Gastroesophageal sphincter (tissue), 4 donors: Measurements from ENCODE around the gene ANO2. TPM values are rescaled to one million over a fixed set of nuclear protein-coding genes. Genes with fewer than 3 reads are reported as not detected.

Experiments used
- ATAC-seq: fragments of 150-250 bp; one replicate; pipeline ENCODE4 v1.9.1; 2016; ENCODE audit warnings: mild to moderate bottlenecking, moderate library complexity
- H3K27ac ChIP-seq, 4 donors: fragments of 200-600 bp; sonication (generic) in 3 of 4; 1 replicate in 3 of 4; 2 replicates in 1 of 4; pipeline ENCODE4 v1.5.1; 2016 to 2019
- H3K27me3 ChIP-seq: fragments of 200-600 bp; sonication (generic); one replicate; pipeline ENCODE4 v1.5.1; 2019
- H3K36me3 ChIP-seq, 2 donors: fragments of 200-600 bp; sonication (generic); one replicate each; pipeline ENCODE4 v1.5.1; 2019; ENCODE audit warnings: control low read depth in 1 of 2
- H3K4me1 ChIP-seq, 3 donors: fragments of 200-600 bp; sonication (generic); 1 replicate in 2 of 3; 2 replicates in 1 of 3; pipeline ENCODE4 v1.5.1; 2016 to 2019; ENCODE audit warnings: control low read depth in 2 of 3
- H3K4me3 ChIP-seq, 2 donors: fragments of 200-600 bp; sonication (generic); one replicate each; pipeline ENCODE4 v1.5.1; 2019; ENCODE audit warnings: mild to moderate bottlenecking in 1 of 2, moderate library complexity in 1 of 2
- H3K9me3 ChIP-seq, 3 donors: fragments of 200-600 bp; sonication (generic); one replicate each; pipeline ENCODE4 v1.5.1; 2017 to 2019; ENCODE audit warnings: control low read depth in 2 of 3
- EP300 ChIP-seq: sonication (generic); formaldehyde crosslinking; IDR thresholded peaks from one replicate; pipeline ENCODE4 v1.6.1; 2017; ENCODE audit warnings: antibody characterized with exemption, mild to moderate bottlenecking
- POLR2A ChIP-seq, 2 donors: fragments of 450-650 bp; IDR thresholded peaks; one replicate each; pipeline ENCODE4 v1.6.1; 2017; ENCODE audit warnings: antibody characterized with exemption in 2 of 2, mild to moderate bottlenecking in 2 of 2, moderate library complexity in 1 of 2
- POLR2AphosphoS5 ChIP-seq: sonication (generic); formaldehyde crosslinking; IDR thresholded peaks from one replicate; pipeline ENCODE4 v1.6.1; 2017; ENCODE audit warnings: antibody characterized with exemption
- WGBS, 2 donors: methylation state at CpG; one replicate each; pipeline ENCODE4 v1.1.5; 2018; ENCODE audit warnings: low coverage in 1 of 2; 5-methylcytosine and 5-hydroxymethylcytosine counted together
- total RNA-seq, 4 donors: library from RNA; depleted of rRNA; stranded (reverse); fragments of >200 nt; gene quantifications; one replicate each; pipeline ENCODE4 v1.1.0, GENCODE V29; 2016
- TF ChIP-seq, protein P1 (sequence below), 4 experiments: fragments of 200-600 bp in 2 of 4; fragments of 450-650 bp in 2 of 4; sonication (generic) in 1 of 4; IDR thresholded peaks; one replicate each; pipeline ENCODE4 v1.5.1; 2017 to 2019; ENCODE audit warnings: antibody characterized with exemption in 4 of 4, mild to moderate bottlenecking in 2 of 4, moderate library complexity in 2 of 4

Gene ANO2
- total RNA-seq, 4 donors from 2014 or later = 3.1 to 10.9 (median 6.7) TPM

DNA sequence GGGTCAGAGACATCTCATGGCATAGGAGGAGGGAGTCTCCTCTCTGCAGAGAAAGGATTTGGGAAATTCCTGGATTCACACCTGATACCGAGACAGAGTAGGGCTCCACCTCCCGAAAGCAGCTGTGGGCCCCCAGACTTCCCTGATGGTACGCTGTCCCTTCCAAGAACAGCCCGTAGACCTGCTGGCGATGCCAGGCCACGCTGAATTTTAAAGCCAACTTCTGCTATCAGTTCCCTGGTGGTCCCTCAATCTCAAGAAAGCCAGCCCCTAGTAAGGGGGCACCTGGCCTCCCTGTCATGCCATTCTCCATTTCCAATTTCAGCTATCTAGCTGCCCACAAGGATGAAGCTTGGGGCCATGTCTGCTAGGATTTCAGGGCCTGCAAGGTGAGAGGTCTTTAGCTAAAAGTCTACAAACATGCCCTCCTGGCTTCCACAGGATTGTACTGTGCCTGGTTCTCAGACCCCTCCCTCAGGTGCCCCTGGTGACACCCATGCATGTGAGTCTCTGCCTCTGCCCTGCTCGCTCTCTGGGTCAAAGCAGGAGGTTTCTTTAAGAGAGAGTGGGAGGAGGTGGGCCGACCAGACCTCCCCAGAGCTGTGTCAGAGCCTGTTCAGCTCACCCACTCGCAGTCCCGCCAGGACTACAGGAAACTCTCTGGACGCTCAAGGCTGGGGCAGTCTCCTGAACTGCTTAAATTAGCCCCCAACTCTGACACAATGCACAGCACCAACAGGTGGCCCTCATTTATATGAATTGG is 30.5 kb downstream of the ANO2 start:
- no peaks in the 10 kb centered on the region for H3K36me3 ChIP-seq
- H3K4me1 ChIP-seq = no peaks in the 10 kb centered on the region
- ATAC-seq = no peak
- H3K27me3 ChIP-seq = peaks cover 22% of the 10 kb centered on the region
- no peak overlapping the region for H3K4me3 ChIP-seq
- H3K27ac ChIP-seq = no peak overlapping the region
- no peaks in the 10 kb centered on the region for H3K9me3 ChIP-seq
- no peak for TF ChIP-seq POLR2A (IDR thresholded peaks at IDR 0.05)
- no peak for TF ChIP-seq EP300
- TF ChIP-seq POLR2AphosphoS5 = no peak
- TF ChIP-seq, protein P1, sequence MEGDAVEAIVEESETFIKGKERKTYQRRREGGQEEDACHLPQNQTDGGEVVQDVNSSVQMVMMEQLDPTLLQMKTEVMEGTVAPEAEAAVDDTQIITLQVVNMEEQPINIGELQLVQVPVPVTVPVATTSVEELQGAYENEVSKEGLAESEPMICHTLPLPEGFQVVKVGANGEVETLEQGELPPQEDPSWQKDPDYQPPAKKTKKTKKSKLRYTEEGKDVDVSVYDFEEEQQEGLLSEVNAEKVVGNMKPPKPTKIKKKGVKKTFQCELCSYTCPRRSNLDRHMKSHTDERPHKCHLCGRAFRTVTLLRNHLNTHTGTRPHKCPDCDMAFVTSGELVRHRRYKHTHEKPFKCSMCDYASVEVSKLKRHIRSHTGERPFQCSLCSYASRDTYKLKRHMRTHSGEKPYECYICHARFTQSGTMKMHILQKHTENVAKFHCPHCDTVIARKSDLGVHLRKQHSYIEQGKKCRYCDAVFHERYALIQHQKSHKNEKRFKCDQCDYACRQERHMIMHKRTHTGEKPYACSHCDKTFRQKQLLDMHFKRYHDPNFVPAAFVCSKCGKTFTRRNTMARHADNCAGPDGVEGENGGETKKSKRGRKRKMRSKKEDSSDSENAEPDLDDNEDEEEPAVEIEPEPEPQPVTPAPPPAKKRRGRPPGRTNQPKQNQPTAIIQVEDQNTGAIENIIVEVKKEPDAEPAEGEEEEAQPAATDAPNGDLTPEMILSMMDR (IDR thresholded peaks at IDR 0.05) = no peak
- 89 to 100% methylated on average over 1 to 6 of the region's 11 CpGs for WGBS, 2 donors

DNA sequence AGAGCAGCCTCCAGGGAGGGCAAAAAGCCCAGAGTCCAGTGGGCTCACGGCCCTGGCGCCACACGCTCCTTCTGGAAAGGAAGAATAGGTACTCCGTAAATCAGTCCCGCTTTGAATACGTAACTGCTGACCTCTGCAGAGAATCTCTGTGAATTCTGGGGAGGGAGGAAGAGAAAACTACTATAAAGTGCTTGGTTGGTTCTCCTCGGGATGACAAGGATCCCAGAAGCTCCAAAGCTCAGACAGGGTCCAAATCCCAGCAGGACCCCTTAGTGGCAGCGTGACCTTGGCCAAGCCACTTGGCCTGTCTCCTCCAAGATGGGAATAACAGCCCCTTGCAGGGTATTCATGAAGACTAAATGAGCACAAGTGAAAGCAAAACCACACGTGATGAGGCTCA is 31.7 kb downstream of the ANO2 start:
- TF ChIP-seq, protein P1 (IDR thresholded peaks at IDR 0.05) = no peak
- TF ChIP-seq POLR2A (IDR thresholded peaks at IDR 0.05) = no peak
- TF ChIP-seq EP300 = no peak
- no peak for TF ChIP-seq POLR2AphosphoS5
- Histone ChIP-seq H3K27ac (no peak overlapping the region), H3K4me1 (no peaks in the 10 kb centered on the region), H3K36me3 (no peaks in the 10 kb centered on the region), H3K27me3 (peaks cover 32% of the 10 kb centered on the region), H3K4me3 (no peak overlapping the region), H3K9me3 (no peaks in the 10 kb centered on the region)
- ATAC-seq = no peak
- 86 to 95% methylated on average over 6 to 7 of the region's 9 CpGs for WGBS, 2 donors

DNA sequence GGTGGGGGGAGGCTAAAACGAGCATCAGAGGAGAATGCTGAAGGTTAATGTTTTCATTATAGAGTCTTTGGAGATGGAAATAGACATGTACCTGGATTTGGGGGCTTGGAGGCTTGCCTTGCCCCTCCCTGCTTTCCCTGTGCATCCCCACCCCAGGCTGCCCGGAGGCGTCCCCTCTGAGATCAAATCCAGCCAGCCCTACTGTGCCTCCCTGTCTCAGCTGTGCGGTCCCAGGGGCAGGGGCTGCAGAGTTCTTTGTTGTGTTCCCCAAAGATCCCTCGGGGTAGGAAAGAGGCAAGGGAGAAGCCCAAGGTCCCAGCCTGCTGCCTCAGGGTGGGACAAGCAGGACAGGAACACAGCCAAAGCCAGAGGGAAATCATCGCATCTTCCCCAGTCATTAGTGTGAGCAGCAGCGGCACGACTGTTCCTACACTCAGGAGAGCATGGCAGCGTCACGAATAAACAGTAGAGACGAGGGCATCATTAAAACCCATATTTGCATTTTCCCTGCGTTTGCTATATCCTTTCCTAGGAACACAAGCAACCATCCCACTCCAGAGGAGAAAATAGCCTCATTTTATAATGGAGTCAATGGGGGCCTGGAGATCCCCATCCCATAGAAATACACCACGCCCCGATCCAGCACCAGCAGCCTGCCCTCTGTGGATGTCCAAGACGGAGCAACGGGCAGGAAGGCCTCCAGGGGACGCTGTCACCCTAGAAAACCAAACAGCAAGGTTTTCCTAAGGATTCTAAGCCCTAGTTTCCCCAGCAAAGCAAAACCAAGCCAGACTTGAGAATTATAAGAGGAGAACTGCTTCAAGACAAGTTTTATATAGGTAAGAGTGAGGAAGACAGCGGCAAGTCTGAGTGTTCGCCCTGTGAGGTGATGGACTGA is 32.4 kb downstream of the ANO2 start:
- WGBS, 2 donors = 70 to 77% methylated on average over 8 to 12 of the region's 19 CpGs

DNA sequence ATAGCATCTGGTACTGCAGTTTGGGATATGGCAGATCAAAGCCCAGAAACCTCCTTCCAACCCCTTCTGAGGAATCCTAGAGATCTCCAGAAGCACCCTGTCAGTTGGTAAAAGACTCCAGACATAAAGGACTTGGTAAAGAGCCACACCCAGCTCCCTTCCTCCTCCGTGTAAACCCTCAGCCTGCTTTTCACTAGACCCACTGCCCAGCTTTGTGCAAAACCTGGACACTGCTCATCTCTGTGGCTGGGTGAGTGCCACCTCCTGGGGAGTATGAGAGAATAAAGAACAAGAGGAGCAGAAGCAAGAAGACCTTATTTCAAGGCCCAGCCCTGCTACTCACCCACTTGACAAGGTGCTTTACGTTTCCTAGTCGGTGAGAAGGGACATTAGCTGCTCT is 33.0 kb downstream of the ANO2 start:
- TF ChIP-seq EP300 = no peak
- no peak for ATAC-seq
- peaks cover 39% of the 10 kb centered on the region for H3K27me3 ChIP-seq
- H3K4me1 ChIP-seq = no peaks in the 10 kb centered on the region
- 67% methylated on average over 1 to 3 of the region's 3 CpGs for WGBS, 2 donors
- H3K4me3 ChIP-seq = no peak overlapping the region
- H3K27ac ChIP-seq = no peak overlapping the region
- H3K36me3 ChIP-seq = no peaks in the 10 kb centered on the region
- H3K9me3 ChIP-seq = no peaks in the 10 kb centered on the region

More for the DNA sequence above, 32.4 kb downstream of the ANO2 start:
- Histone ChIP-seq H3K4me1 (no peaks in the 10 kb centered on the region), H3K4me3 (no peak overlapping the region), H3K27me3 (peaks cover 39% of the 10 kb centered on the region), H3K27ac (no peak overlapping the region), H3K36me3 (no peaks in the 10 kb centered on the region), H3K9me3 (no peaks in the 10 kb centered on the region)
- TF ChIP-seq POLR2AphosphoS5 (no peak), EP300 (no peak), POLR2A (IDR thresholded peaks at IDR 0.05) (no peak)
- TF ChIP-seq, protein P1 (IDR thresholded peaks at IDR 0.05) = no peak
- ATAC-seq = no peak

DNA sequence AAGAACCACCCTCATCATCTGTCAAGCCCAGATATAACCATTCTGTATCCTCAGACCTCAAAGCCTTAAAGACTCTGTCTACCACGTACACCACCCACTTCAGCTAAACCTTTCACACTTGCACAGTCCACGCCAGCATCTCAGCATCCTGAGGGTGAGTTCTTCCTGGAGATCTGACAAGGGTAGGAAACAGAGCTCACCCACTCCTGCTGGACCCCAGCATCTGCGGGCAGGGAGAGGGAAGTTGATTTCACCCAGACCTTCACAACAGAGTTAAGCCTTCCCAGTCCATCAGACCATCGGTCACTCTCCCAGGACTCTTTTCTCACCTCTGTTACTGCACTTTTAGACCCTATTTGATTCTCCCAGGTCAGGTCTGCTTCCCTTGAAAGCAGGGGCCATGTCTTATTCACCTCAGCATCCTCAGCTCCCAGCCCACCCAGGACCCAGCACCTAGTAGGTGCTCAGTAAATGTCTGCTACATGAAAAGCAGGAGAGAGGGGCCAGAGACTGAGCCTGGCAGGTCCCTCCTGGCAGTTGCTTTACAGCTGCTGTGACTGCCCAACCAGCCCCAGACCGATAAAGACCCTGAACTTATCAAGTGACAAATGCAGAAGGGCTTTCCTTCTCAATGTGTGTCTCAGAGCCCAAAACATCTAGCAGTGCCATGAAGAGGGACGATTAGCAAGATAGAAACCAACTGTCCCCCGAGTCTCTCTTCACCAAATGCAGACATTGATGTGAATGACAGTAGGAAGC is 34.1 kb downstream of the ANO2 start:
- 71 to 77% methylated on average over 3 to 4 of the region's 7 CpGs for WGBS, 2 donors
- Histone ChIP-seq H3K4me3 (no peak overlapping the region), H3K27ac (no peak overlapping the region), H3K9me3 (no peaks in the 10 kb centered on the region), H3K4me1 (no peaks in the 10 kb centered on the region), H3K36me3 (no peaks in the 10 kb centered on the region), H3K27me3 (peaks cover 39% of the 10 kb centered on the region)
- ATAC-seq = no peak
- TF ChIP-seq POLR2A (IDR thresholded peaks at IDR 0.05) (no peak), EP300 (no peak), POLR2AphosphoS5 (no peak)
- TF ChIP-seq, protein P1 (IDR thresholded peaks at IDR 0.05) = no peak
